ENCODE data around the gene SLC26A8. TPM values are rescaled to one million over a fixed set of nuclear protein-coding genes. Genes with fewer than 3 reads are reported as not detected.
"Not testable (repeated sequence)": the region's sequence is repeated elsewhere in the genome, so short reads cannot be mapped to it uniquely, and the experiment has no call there.

SLC26A8 gene
- total RNA-seq, 1 experiment from 2014 or later: 0.09 TPM

- WGBS (ENCODE audit: extremely low coverage, insufficient read length, low lambda C conversion rate): no CpG with 5 or more reads among the region's 5 CpGs
- not testable (repeated sequence) for H3K4ac ChIP-seq (ENCODE audit: low read depth, low read length); H3K4me3 Mint-ChIP-seq; H2BK5ac ChIP-seq (ENCODE audit: insufficient read length, low read length); H3K4me1 Mint-ChIP-seq; H3K23ac ChIP-seq (ENCODE audit: insufficient read length, low read depth, low read length); H3K23me2 ChIP-seq (ENCODE audit: insufficient read length, low read depth, low read length, poor library complexity, severe bottlenecking); H4K20me1 ChIP-seq (ENCODE audit: control insufficient read depth, insufficient read depth, insufficient read length); H3K4me1 ChIP-seq (ENCODE audit: insufficient read depth, low read length); H3K14ac ChIP-seq (ENCODE audit: insufficient read depth, low read length); H3K27ac Mint-ChIP-seq; H2BK15ac ChIP-seq (ENCODE audit: low read depth, low read length); H3T11ph ChIP-seq (ENCODE audit: low read length); H2BK120ac ChIP-seq (ENCODE audit: low read depth, low read length, poor library complexity, severe bottlenecking); H4K91ac ChIP-seq (ENCODE audit: insufficient read length, low read depth, low read length); H4K5ac ChIP-seq (ENCODE audit: insufficient read length, low read depth, low read length); H2BK12ac ChIP-seq (ENCODE audit: insufficient read length, low read depth, low read length); H4K8ac ChIP-seq (replicated peaks; ENCODE audit: insufficient read length, low read depth, low read length); H3K27me3 ChIP-seq (ENCODE audit: insufficient read depth, low read length); H2AK5ac ChIP-seq (ENCODE audit: insufficient read length, low read length); H3K4me2 ChIP-seq (ENCODE audit: insufficient read depth, insufficient read length, low read length); H3K18ac ChIP-seq (ENCODE audit: insufficient read length, low read depth, low read length); H2AFZ ChIP-seq (ENCODE audit: low read length); H2BK20ac ChIP-seq (ENCODE audit: low read depth, low read length, poor library complexity, severe bottlenecking); DNase-seq; H3K27me3 Mint-ChIP-seq (ENCODE audit: low read depth); H3K27ac ChIP-seq (ENCODE audit: insufficient read length, low read depth, low read length); H3K9ac ChIP-seq (ENCODE audit: extremely low read depth, insufficient read length, low read length); H3K56ac ChIP-seq (ENCODE audit: insufficient read length, low read depth, low read length)
- peaks cover 32% of the 10 kb centered on the region for H3K9me3 ChIP-seq (ENCODE audit: control insufficient read depth, low read depth, low read length)
- peaks cover 22% of the 10 kb centered on the region; the same call in 1 of the 2 replicates for H3K79me2 ChIP-seq (ENCODE audit: insufficient read depth, low read length)
- Mint-ChIP-seq H3K36me3 (ENCODE audit: insufficient read depth in 1 of 3, low read depth in 3 of 3) (peaks cover 68 to 73% (median 70%) of the 10 kb centered on the region in 3 experiments), H3K9me3 (peaks cover 40 to 42% of the 10 kb centered on the region in 2 experiments)
- peaks cover 24% of the 10 kb centered on the region for H3K79me1 ChIP-seq (ENCODE audit: insufficient read depth, low read depth, low read length, poor library complexity, severe bottlenecking)
Observed at GRCh38 chr6:35908753-35909401, 115.6 kb downstream of the SLC26A8 start.
